ENCODE measurements around the gene ATOSA.

The ATOSA gene

GRCh38 chr15:52660192-52660591 lies 19.0 kb downstream of the ATOSA start:
- H3K4me1 ChIP-seq = peaks cover 0 to 38% (median 13%) of the 10 kb centered on the region in 4 donors
- H3K36me3 ChIP-seq = peaks cover 13 to 45% (median 16%) of the 10 kb centered on the region in 3 donors
- no peaks in the 10 kb centered on the region for H3K27me3 ChIP-seq
- no peak overlapping the region for H3K27ac ChIP-seq
- intact Hi-C loops (cut with DNase I; ENCODE audit: low total_unique reads) = no loop called here
- H3K4me3 ChIP-seq = no peak overlapping the region
- H3K9me3 ChIP-seq = no peaks in the 10 kb centered on the region
- no peak for TF ChIP-seq CTCF (IDR thresholded peaks at IDR 0.05)
- DNase-seq = no peak

GRCh38 chr15:52658955-52659354 lies 20.2 kb downstream of the ATOSA start:
- intact Hi-C loops (cut with DNase I; ENCODE audit: low total_unique reads) = no loop called here
- DNase-seq = no peak
- TF ChIP-seq CTCF (IDR thresholded peaks at IDR 0.05) = no peak
- no peaks in the 10 kb centered on the region for H3K27me3 ChIP-seq
- H3K27ac ChIP-seq = peak overlapping the region; percentile 67 to 68
- H3K4me3 ChIP-seq = no peak overlapping the region
- H3K4me1 ChIP-seq = peaks cover 0 to 46% (median 13%) of the 10 kb centered on the region in 4 donors
- H3K36me3 ChIP-seq = peaks cover 7 to 33% (median 7%) of the 10 kb centered on the region in 3 donors
- no peaks in the 10 kb centered on the region for H3K9me3 ChIP-seq

- DNase-seq = no peak
- Histone ChIP-seq H3K27ac (peak overlapping the region; percentile 67 to 68), H3K4me1 (peaks cover 0 to 62% (median 28%) of the 10 kb centered on the region in 4 donors), H3K4me3 (no peak overlapping the region), H3K36me3 (peaks cover 5 to 24% (median 7%) of the 10 kb centered on the region in 3 donors), H3K9me3 (no peaks in the 10 kb centered on the region), H3K27me3 (no peaks in the 10 kb centered on the region)
- intact Hi-C loops (cut with DNase I; ENCODE audit: low total_unique reads) = no loop called here
- TF ChIP-seq CTCF (IDR thresholded peaks at IDR 0.05) = no peak
These were observed 21.9 kb downstream of the ATOSA start for GRCh38 chr15:52657338-52657737.

- Histone ChIP-seq H3K4me3 (no peak overlapping the region), H3K27ac (peak overlapping the region; percentile 51 to 68), H3K36me3 (peaks cover 4 to 17% (median 7%) of the 10 kb centered on the region in 3 donors), H3K9me3 (no peaks in the 10 kb centered on the region), H3K4me1 (peaks cover 0 to 71% (median 33%) of the 10 kb centered on the region in 4 donors), H3K27me3 (no peaks in the 10 kb centered on the region)
- DNase-seq = no peak
- TF ChIP-seq CTCF (IDR thresholded peaks at IDR 0.05) = no peak
- intact Hi-C loops (cut with DNase I; ENCODE audit: low total_unique reads) = no loop called here
These were observed 22.8 kb downstream of the ATOSA start for GRCh38 chr15:52656412-52656811.

GRCh38 chr15:52653431-52653964 lies 25.7 kb downstream of the ATOSA start:
- H3K27ac ChIP-seq = peak overlapping the region; percentile 68 to 74
- H3K27me3 ChIP-seq = no peaks in the 10 kb centered on the region
- no peak for DNase-seq
- peaks cover 0 to 71% (median 32%) of the 10 kb centered on the region in 4 donors for H3K4me1 ChIP-seq
- no peaks in the 10 kb centered on the region for H3K36me3 ChIP-seq
- no peaks in the 10 kb centered on the region for H3K9me3 ChIP-seq
- H3K4me3 ChIP-seq = no peak overlapping the region
- intact Hi-C loops (cut with DNase I; ENCODE audit: low total_unique reads) = no loop called here
- no peak for TF ChIP-seq CTCF (IDR thresholded peaks at IDR 0.05)
